HepG2 (cell line): ENCODE measurements around the gene RTEL1. TPM values are rescaled to one million over a fixed set of nuclear protein-coding genes. Genes with fewer than 3 reads are reported as not detected.
A peak's percentile ranks its signal among the peaks of the same experiment; 100 is the strongest.

ENCODE experiments used
- ATAD3A ChIP-seq: sonication (generic); formaldehyde crosslinking; IDR thresholded peaks from 2 replicates; pipeline ENCODE4 v1.4.0; 2020; ENCODE audit warnings: missing genetic modification reagents
- FOXO1 ChIP-seq: sonication (generic); formaldehyde crosslinking; IDR thresholded peaks from 2 replicates; pipeline ENCODE4 v1.4.0; 2020; ENCODE audit warnings: missing genetic modification reagents
- HNRNPLL ChIP-seq: fragments of 200-400 bp; formaldehyde crosslinking; IDR thresholded peaks from 2 replicates; pipeline ENCODE4 v1.6.1; 2017; ENCODE audit warnings: mild to moderate bottlenecking, low read depth, low read length; ENCODE audit not compliant: poor library complexity, severe bottlenecking
- HOXD1 ChIP-seq: sonication (generic); formaldehyde crosslinking; IDR thresholded peaks from 2 replicates; pipeline ENCODE4 v1.5.0; 2020; ENCODE audit warnings: missing genetic modification reagents
- KLF12 ChIP-seq: sonication (generic); formaldehyde crosslinking; IDR thresholded peaks from 2 replicates; pipeline ENCODE4 v1.4.0; 2020; ENCODE audit warnings: missing genetic modification reagents, borderline replicate concordance
- MAF1 ChIP-seq: sonication (generic); formaldehyde crosslinking; IDR thresholded peaks from 2 replicates; pipeline ENCODE4 v1.5.0; 2020; ENCODE audit warnings: missing genetic modification reagents, borderline replicate concordance
- RNF2 ChIP-seq: fragments of 450-650 bp; conservative IDR thresholded peaks from 2 replicates; pipeline ENCODE4 v1.6.1; 2016; ENCODE audit warnings: low read depth
- SKI ChIP-seq: fragments of 450-650 bp; IDR thresholded peaks from one replicate; pipeline ENCODE4 v1.6.1; 2018; ENCODE audit warnings: mild to moderate bottlenecking; ENCODE audit not compliant: partially characterized antibody
- SMAD3 ChIP-seq: sonication (generic); formaldehyde crosslinking; IDR thresholded peaks from 2 replicates; pipeline ENCODE4 v1.4.0; 2020; ENCODE audit warnings: missing genetic modification reagents
- SRSF4 ChIP-seq: fragments of 200-400 bp; formaldehyde crosslinking; IDR thresholded peaks from one replicate; pipeline ENCODE4 v1.6.1; 2018; ENCODE audit warnings: mild to moderate bottlenecking, low read depth, low read length, moderate library complexity; ENCODE audit not compliant: poor library complexity, severe bottlenecking
- ZBTB20 ChIP-seq: sonication (generic); formaldehyde crosslinking; IDR thresholded peaks from 2 replicates; pipeline ENCODE4 v1.8.1; 2023; ENCODE audit warnings: missing genetic modification reagents, low read depth, mild to moderate bottlenecking, borderline replicate concordance
- ZBTB42 ChIP-seq: sonication (generic); formaldehyde crosslinking; IDR thresholded peaks from 2 replicates; pipeline ENCODE4 v1.5.0; 2020; ENCODE audit warnings: mild to moderate bottlenecking, missing genetic modification reagents
- ZNF224 ChIP-seq: sonication (generic); formaldehyde crosslinking; IDR thresholded peaks from 2 replicates; pipeline ENCODE4 v1.5.0; 2020; ENCODE audit warnings: mild to moderate bottlenecking, missing genetic modification reagents
- ZNF350 ChIP-seq: sonication (generic); formaldehyde crosslinking; IDR thresholded peaks from 2 replicates; pipeline ENCODE4 v1.4.0; 2020; ENCODE audit warnings: mild to moderate bottlenecking, low read depth, missing genetic modification reagents, borderline replicate concordance
- ZNF766 ChIP-seq: sonication (generic); formaldehyde crosslinking; IDR thresholded peaks from 2 replicates; pipeline ENCODE4 v1.5.0; 2020; ENCODE audit warnings: missing genetic modification reagents, borderline replicate concordance
- ZNF776 ChIP-seq: sonication (generic); formaldehyde crosslinking; IDR thresholded peaks from 2 replicates; pipeline ENCODE4 v1.4.0; 2020; ENCODE audit warnings: mild to moderate bottlenecking, missing genetic modification reagents
- ZNF891 ChIP-seq: sonication (generic); formaldehyde crosslinking; IDR thresholded peaks from 2 replicates; pipeline ENCODE4 v1.5.0; 2020; ENCODE audit warnings: mild to moderate bottlenecking, missing genetic modification reagents
- polyA plus RNA-seq, 8 experiments: library from polyadenylated mRNA; depleted of rRNA in 3 of 8; stranded (reverse) in 7 of 8; unstranded in 1 of 8; fragments of >200 nt; fragmentation: Illumina TruSeq in 4 of 8; extraction: Trizol in 4 of 8; gene quantifications; 2 replicates each; pipeline versions ENCODE4 v1.2.1 to v1.2.3, GENCODE V29; 2011 to 2016; ENCODE audit warnings: low read depth in 4 of 8, missing spikeins in 1 of 8, mixed read lengths in 1 of 8; ENCODE audit not compliant: insufficient read depth in 1 of 8
- total RNA-seq, 5 experiments: library from RNA; depleted of rRNA; stranded (reverse); fragments of >200 nt; fragmentation: Illumina TruSeq; extraction: Trizol; gene quantifications; 2 replicates each; pipeline ENCODE4 v1.2.3, GENCODE V29; 2016; ENCODE audit warnings: low read depth in 1 of 5
- TF ChIP-seq, protein P1 (sequence below): IDR thresholded peaks from 2 replicates; pipeline ENCODE4 v1.6.1; 2018; ENCODE audit warnings: missing genetic modification reagents, mild to moderate bottlenecking, missing compliant biosample characterization
- TF ChIP-seq, protein P2 (sequence below): fragments of 450-650 bp; IDR thresholded peaks from 2 replicates; pipeline ENCODE4 v1.6.1; 2016
- TF ChIP-seq, protein P3 (sequence below): sonication (generic); formaldehyde crosslinking; IDR thresholded peaks from 2 replicates; pipeline ENCODE4 v1.4.0; 2020; ENCODE audit warnings: low read depth, missing genetic modification reagents
- TF ChIP-seq, protein P4 (sequence below): sonication (generic); formaldehyde crosslinking; IDR thresholded peaks from 2 replicates; pipeline ENCODE4 v1.8.1; 2023; ENCODE audit warnings: mild to moderate bottlenecking, inconsistent platforms, moderate library complexity, missing genetic modification reagents, borderline replicate concordance

The RTEL1 gene
- total and polyA plus RNA-seq, 2 of the 13 experiments (the other 11 are each of a cell fraction or from before 2014, with no cell fraction given): 21.8 to 36.4 TPM

DNA sequence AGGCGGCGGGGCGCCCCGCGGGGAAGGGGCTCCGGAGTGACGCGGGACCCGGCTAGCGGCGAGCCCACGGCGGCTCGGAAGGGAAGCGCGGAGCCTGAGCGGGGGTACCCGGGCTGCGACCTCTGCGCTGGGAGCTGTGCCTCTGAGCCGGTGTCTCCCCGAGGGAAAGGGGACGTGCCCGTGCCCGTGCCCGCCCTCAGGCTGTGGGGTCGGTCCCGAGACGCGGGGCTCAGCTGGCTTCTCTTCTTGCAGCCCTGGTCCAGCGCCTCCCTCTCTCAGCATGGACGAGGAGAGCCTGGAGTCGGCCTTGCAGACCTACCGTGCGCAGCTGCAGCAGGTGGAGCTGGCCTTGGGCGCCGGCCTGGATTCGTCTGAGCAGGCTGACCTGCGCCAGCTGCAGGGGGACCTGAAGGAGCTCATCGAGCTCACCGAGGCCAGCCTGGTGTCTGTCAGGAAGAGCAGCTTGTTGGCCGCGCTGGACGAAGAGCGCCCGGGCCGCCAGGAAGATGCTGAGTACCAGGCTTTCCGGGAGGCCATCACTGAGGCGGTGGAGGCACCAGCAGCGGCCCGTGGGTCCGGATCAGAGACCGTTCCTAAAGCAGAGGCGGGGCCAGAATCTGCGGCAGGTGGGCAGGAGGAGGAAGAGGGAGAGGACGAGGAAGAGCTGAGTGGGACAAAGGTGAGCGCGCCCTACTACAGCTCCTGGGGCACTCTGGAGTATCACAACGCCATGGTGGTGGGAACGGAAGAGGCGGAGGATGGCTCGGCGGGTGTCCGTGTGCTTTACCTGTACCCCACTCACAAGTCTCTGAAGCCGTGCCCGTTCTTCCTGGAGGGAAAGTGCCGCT, 50.4 kb downstream of the RTEL1 start (continued):
- TF ChIP-seq ZNF776 (CRISPR knock-in tag): no peak; the same call in 1 of the 2 replicates
- TF ChIP-seq, protein P1, sequence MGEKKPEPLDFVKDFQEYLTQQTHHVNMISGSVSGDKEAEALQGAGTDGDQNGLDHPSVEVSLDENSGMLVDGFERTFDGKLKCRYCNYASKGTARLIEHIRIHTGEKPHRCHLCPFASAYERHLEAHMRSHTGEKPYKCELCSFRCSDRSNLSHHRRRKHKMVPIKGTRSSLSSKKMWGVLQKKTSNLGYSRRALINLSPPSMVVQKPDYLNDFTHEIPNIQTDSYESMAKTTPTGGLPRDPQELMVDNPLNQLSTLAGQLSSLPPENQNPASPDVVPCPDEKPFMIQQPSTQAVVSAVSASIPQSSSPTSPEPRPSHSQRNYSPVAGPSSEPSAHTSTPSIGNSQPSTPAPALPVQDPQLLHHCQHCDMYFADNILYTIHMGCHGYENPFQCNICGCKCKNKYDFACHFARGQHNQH (CRISPR knock-in tag): no peak
- TF ChIP-seq ZBTB42: no peak
- 0 out of 2 replicates have a peak, but pooled peaks have one; percentile 6 for TF ChIP-seq ZNF350
- TF ChIP-seq FOXO1 (CRISPR knock-in tag): 0 out of 2 replicates have a peak, but pooled peaks have one; percentile 14
- TF ChIP-seq, protein P2, sequence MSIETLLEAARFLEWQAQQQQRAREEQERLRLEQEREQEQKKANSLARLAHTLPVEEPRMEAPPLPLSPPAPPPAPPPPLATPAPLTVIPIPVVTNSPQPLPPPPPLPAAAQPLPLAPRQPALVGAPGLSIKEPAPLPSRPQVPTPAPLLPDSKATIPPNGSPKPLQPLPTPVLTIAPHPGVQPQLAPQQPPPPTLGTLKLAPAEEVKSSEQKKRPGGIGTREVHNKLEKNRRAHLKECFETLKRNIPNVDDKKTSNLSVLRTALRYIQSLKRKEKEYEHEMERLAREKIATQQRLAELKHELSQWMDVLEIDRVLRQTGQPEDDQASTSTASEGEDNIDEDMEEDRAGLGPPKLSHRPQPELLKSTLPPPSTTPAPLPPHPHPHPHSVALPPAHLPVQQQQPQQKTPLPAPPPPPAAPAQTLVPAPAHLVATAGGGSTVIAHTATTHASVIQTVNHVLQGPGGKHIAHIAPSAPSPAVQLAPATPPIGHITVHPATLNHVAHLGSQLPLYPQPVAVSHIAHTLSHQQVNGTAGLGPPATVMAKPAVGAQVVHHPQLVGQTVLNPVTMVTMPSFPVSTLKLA: no peak
- 0 out of 2 replicates have a peak, but pooled peaks have one; percentile 60 for TF ChIP-seq HOXD1 (CRISPR knock-in tag)
- TF ChIP-seq ZBTB20 (CRISPR knock-in tag): 0 out of 2 replicates have a peak, but pooled peaks have one; percentile 34
- TF ChIP-seq KLF12: no peak; the same call in 1 of the 2 replicates
- TF ChIP-seq ATAD3A (CRISPR knock-in tag): 0 out of 2 replicates have a peak, but pooled peaks have one; percentile 52
- peak; percentile 14 for TF ChIP-seq SKI
- TF ChIP-seq SRSF4: no peak
- TF ChIP-seq ZNF224: no peak
- 0 out of 2 replicates have a peak, but pooled peaks have one; percentile 24 for TF ChIP-seq SMAD3
- TF ChIP-seq, protein P3, sequence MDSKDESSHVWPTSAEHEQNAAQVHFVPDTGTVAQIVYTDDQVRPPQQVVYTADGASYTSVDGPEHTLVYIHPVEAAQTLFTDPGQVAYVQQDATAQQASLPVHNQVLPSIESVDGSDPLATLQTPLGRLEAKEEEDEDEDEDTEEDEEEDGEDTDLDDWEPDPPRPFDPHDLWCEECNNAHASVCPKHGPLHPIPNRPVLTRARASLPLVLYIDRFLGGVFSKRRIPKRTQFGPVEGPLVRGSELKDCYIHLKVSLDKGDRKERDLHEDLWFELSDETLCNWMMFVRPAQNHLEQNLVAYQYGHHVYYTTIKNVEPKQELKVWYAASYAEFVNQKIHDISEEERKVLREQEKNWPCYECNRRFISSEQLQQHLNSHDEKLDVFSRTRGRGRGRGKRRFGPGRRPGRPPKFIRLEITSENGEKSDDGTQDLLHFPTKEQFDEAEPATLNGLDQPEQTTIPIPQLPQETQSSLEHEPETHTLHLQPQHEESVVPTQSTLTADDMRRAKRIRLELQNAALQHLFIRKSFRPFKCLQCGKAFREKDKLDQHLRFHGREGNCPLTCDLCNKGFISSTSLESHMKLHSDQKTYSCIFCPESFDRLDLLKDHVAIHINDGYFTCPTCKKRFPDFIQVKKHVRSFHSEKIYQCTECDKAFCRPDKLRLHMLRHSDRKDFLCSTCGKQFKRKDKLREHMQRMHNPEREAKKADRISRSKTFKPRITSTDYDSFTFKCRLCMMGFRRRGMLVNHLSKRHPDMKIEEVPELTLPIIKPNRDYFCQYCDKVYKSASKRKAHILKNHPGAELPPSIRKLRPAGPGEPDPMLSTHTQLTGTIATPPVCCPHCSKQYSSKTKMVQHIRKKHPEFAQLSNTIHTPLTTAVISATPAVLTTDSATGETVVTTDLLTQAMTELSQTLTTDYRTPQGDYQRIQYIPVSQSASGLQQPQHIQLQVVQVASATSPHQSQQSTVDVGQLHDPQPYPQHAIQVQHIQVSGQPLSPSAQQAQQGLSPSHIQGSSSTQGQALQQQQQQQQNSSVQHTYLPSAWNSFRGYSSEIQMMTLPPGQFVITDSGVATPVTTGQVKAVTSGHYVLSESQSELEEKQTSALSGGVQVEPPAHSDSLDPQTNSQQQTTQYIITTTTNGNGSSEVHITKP (CRISPR knock-in tag): 0 out of 2 replicates have a peak, but pooled peaks have one; percentile 18
- TF ChIP-seq HNRNPLL: peak; percentile 34
- TF ChIP-seq, protein P4, sequence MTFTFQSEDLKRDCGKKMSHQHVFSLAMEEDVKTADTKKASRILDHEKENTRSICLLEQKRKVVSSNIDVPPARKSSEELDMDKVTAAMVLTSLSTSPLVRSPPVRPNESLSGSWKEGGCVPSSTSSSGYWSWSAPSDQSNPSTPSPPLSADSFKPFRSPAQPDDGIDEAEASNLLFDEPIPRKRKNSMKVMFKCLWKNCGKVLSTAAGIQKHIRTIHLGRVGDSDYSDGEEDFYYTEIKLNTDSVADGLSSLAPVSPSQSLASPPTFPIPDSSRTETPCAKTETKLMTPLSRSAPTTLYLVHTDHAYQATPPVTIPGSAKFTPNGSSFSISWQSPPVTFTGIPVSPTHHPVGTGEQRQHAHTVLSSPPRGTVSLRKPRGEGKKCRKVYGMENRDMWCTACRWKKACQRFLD (CRISPR knock-in tag): 0 out of 2 replicates have a peak, but pooled peaks have one; percentile 65
- TF ChIP-seq ZNF891: peak; percentile 30; the same call in 1 of the 2 replicates
- 0 out of 2 replicates have a peak, but pooled peaks have one; percentile 45 for TF ChIP-seq ZNF766 (CRISPR knock-in tag)
- TF ChIP-seq MAF1 (CRISPR knock-in tag): 0 out of 2 replicates have a peak, but pooled peaks have one; percentile 3
- peak; percentile 43; the same call in 1 of the 2 replicates for TF ChIP-seq RNF2
